HG03378 (cell line): ENCODE results near the gene NID1.

Source experiments
- ATAC-seq: cut with Tn5 transposase; IDR thresholded peaks from one replicate; pipeline ENCODE4 v1.9.1; 2021; ENCODE audit warnings: mild to moderate bottlenecking, moderate library complexity; ENCODE audit not compliant: unreplicated experiment

Gene NID1, protein sequence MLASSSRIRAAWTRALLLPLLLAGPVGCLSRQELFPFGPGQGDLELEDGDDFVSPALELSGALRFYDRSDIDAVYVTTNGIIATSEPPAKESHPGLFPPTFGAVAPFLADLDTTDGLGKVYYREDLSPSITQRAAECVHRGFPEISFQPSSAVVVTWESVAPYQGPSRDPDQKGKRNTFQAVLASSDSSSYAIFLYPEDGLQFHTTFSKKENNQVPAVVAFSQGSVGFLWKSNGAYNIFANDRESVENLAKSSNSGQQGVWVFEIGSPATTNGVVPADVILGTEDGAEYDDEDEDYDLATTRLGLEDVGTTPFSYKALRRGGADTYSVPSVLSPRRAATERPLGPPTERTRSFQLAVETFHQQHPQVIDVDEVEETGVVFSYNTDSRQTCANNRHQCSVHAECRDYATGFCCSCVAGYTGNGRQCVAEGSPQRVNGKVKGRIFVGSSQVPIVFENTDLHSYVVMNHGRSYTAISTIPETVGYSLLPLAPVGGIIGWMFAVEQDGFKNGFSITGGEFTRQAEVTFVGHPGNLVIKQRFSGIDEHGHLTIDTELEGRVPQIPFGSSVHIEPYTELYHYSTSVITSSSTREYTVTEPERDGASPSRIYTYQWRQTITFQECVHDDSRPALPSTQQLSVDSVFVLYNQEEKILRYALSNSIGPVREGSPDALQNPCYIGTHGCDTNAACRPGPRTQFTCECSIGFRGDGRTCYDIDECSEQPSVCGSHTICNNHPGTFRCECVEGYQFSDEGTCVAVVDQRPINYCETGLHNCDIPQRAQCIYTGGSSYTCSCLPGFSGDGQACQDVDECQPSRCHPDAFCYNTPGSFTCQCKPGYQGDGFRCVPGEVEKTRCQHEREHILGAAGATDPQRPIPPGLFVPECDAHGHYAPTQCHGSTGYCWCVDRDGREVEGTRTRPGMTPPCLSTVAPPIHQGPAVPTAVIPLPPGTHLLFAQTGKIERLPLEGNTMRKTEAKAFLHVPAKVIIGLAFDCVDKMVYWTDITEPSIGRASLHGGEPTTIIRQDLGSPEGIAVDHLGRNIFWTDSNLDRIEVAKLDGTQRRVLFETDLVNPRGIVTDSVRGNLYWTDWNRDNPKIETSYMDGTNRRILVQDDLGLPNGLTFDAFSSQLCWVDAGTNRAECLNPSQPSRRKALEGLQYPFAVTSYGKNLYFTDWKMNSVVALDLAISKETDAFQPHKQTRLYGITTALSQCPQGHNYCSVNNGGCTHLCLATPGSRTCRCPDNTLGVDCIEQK

GRCh38 chr1:236064674-236065508, at the start of gene NID1:
Gene NID1, minus strand, starts transcription at chr1:236065090. Its CDS starts 11 bp downstream, at chr1:236065079.
- ATAC-seq, result no peak

- ATAC-seq, result no peak
These were observed 49.3 kb upstream of the NID1 start for GRCh38 chr1:236114076-236114747.

- no peak for ATAC-seq
These were observed 48.6 kb upstream of the NID1 start for GRCh38 chr1:236113324-236114032.

- no peak for ATAC-seq
These were observed 47.4 kb upstream of the NID1 start for GRCh38 chr1:236112332-236112627.

- ATAC-seq, result no peak
These were observed 46.8 kb upstream of the NID1 start for GRCh38 chr1:236111527-236112331.

DNA sequence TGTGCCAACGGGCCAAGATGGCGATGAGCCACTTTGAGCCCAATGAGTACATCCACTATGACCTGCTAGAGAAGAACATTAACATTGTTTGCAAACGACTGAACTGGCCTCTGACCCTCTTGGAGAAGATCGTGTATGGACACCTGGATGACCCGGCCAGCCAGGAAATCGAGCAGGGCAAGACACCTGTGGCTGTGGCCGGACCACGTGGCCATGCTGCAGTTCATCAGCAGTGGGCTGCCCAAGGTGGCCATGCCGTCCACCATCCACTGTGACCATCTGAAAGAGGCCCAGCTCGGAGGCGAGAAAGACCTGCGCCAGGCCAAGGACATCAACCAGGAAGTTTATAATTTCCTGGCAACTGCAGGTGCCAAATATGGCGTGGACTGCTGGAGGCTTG, 45.2 kb upstream of the NID1 start:
- no peak for ATAC-seq

- ATAC-seq, result no peak
These were observed 43.2 kb upstream of the NID1 start for GRCh38 chr1:236108027-236108648.

- ATAC-seq, result no peak
These were observed 42.4 kb upstream of the NID1 start for GRCh38 chr1:236107121-236107907.

DNA sequence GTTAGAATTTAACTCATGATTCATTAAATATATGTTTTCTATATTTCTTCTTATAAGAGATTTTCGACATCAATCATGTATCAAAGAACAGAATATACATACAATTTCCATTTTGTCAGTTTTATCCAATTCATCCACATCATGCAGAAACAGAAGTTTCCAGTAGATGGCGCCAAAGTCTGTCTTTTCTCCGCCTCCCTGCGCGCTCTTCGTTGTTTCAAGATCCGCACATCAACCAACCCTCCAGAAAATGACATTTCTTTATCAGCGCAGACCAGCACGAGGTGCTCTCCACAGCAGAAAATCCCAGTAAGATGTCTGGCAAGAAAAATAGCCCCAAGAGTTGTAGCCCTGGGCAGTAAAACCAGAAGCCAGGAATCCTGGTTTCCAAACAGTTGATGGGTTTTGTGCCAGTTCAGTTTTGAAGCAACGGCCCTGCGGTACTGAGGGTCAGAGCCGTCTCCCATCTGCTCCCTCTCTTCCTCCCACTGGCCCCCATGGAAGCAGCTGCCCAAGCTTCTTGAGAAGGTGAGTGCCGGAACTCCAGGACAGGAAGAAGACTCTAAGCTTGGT, 38.8 kb upstream of the NID1 start:
- no peak for ATAC-seq

DNA sequence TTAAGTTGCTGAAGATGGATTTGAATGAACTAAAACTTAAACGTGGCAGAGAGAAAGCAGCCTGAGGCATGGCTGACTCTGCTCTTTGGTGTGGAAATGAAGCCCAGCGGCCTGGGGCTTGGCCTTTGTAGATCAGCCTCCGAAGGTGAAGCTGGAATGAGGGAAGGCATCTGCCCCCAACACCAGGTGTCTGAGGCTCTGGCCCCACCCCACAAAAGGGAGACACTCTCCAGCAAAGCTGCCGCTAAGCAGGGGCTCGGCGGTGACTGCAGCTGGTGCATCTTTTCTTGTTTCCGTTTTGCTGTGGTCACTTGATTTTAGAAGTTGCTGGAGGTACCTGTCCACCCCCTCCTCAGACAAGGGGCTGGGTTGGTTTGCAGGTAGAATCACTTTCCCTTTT, 38.2 kb upstream of the NID1 start:
- no peak for ATAC-seq

DNA sequence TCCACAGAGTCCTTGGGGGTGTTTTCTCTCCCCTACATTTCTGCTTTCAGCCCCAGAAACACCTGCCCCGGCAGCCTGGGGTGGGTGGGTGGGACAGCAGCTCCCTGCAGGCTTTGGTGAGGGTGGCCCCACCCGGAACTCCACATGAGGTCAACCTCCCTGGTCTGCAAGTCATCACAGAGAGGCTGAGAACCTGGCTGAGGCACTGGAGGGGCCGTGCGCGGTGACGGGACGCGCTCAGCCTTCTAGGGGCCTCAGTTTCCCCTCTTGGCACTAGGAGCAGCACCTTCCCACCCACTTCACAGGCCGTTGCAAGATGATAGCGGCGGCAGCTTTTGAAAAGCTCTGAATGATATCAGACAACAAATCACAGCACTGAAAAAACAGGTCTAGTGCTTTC, 37.7 kb upstream of the NID1 start:
- ATAC-seq, result no peak

DNA sequence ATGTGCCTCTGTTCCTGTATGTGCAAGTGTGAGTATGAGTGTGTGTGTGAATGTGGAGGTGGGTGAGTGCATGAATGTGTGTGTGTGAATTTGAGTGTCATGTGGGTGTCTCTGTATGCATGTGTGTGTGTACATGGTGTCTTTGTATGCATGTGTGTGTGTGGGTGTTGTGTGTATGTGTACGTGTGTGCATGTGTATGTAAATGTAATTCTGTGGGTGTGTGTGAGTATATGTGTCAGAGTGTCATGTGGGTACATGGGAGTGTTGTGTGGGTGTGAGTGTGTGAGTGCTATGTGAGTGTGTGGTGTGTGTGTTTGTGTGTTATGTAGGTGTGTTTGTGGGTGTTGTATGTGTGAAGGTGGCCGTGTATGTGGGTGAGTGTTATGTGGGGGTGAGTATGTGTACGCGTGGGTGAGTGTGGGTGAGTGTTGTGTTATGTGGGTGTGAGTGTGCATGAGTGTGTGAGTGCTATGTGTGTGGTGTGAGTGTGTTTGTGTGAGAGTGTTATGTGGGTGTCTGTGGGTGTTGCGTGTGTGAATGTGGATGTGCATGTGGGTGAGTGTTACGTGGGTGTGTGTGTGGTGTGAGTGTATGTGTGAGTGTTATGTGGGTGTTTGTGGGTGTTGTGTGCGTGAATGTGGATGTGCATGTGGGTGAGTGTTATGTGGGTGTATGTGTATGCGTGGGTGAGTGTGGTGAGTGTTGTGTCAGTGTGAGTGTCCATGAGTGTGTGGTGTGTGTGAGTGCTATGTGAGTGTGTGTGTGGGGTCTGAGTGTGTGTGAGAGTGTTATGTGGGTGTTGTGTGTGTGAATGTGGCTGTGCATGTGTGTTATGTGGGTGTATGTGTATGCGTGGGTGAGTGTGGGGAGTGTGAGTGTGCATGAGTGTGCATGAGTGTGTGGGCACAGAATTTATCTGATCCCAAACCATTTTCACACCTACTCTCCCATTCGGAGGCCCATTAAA, 36.6 kb upstream of the NID1 start:
- no peak for ATAC-seq

GRCh38 chr1:236100799-236101198, 35.9 kb upstream of the NID1 start:
- no peak for ATAC-seq

DNA sequence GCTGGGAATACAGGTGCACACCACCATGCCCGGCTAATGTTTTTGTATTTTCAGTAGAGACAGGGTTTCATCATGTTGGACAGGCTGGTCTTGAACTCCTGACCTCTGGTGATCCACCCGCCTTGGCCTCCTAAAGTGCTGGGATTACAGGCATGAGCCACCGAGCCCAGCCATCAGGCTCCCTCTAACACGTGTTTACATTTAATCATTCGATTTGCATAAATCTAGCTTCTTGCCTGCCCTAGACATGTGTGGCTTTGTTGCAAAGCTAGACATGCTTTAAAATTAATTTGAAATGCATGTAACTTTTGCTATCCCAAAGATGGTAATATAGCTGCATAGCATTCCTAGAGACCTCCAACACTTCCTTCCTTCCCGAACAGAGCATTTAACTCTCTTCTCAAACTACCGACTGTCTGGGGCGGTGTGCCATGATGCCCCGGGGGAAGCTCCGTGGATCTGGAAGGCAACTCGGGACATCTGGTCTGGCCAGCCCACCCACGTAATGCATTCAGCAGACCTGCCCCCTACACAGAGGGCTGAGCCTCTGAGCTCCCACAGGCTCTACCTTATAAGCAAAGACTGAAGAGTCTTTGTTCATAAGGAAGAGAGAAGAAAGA, 34.6 kb upstream of the NID1 start:
- ATAC-seq, result no peak

DNA sequence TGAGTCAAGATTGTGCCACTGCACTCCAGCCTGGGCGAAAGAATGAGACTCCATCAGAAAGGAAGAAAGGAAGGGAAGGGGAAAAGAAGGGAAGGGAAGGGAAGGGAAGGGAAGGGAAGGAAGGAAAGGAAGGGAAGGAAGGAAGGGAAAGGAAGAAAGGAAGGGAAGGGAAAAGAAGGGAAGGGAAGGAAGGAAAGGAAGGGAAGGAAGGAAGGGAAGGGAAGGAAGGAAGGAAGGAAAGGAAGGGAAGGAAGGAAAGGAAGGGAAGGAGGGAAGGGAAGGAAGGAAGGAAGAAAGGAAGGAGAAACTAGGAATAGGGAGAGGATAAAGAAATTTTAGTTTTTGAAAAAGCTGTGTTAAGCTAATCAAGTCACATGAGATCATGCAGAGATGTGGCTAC, 33.4 kb upstream of the NID1 start:
- no peak for ATAC-seq
